Neural progenitor cell (in vitro differentiated cells): ENCODE results near the gene MARVELD1.
A peak's percentile ranks its signal among the peaks of the same experiment; 100 is the strongest.

ENCODE experiments used
- EZH2 ChIP-seq: fragments of 200-600 bp; sonication (generic); IDR thresholded peaks from 2 replicates; pipeline ENCODE4 v1.6.1; 2017; ENCODE audit warnings: antibody characterized with exemption, mild to moderate bottlenecking, moderate library complexity
- EZH2phosphoT487 ChIP-seq: fragments of 200-600 bp; sonication (generic); IDR thresholded peaks from 2 replicates; pipeline ENCODE4 v1.6.1; 2017; ENCODE audit warnings: antibody characterized with exemption
- TF ChIP-seq, protein P1 (sequence below): fragments of 200-600 bp; sonication (generic); IDR thresholded peaks from 2 replicates; pipeline ENCODE4 v1.5.1; 2017; ENCODE audit warnings: antibody characterized with exemption, mild to moderate bottlenecking

GRCh38 chr10:97731346-97732051, 18.0 kb downstream of the MARVELD1 start:
- TF ChIP-seq, protein P1, sequence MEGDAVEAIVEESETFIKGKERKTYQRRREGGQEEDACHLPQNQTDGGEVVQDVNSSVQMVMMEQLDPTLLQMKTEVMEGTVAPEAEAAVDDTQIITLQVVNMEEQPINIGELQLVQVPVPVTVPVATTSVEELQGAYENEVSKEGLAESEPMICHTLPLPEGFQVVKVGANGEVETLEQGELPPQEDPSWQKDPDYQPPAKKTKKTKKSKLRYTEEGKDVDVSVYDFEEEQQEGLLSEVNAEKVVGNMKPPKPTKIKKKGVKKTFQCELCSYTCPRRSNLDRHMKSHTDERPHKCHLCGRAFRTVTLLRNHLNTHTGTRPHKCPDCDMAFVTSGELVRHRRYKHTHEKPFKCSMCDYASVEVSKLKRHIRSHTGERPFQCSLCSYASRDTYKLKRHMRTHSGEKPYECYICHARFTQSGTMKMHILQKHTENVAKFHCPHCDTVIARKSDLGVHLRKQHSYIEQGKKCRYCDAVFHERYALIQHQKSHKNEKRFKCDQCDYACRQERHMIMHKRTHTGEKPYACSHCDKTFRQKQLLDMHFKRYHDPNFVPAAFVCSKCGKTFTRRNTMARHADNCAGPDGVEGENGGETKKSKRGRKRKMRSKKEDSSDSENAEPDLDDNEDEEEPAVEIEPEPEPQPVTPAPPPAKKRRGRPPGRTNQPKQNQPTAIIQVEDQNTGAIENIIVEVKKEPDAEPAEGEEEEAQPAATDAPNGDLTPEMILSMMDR = peak; percentile 85
- TF ChIP-seq EZH2 = no peak
- TF ChIP-seq EZH2phosphoT487 = no peak
